ENCODE measurements around the gene ZCCHC8.

DNA sequence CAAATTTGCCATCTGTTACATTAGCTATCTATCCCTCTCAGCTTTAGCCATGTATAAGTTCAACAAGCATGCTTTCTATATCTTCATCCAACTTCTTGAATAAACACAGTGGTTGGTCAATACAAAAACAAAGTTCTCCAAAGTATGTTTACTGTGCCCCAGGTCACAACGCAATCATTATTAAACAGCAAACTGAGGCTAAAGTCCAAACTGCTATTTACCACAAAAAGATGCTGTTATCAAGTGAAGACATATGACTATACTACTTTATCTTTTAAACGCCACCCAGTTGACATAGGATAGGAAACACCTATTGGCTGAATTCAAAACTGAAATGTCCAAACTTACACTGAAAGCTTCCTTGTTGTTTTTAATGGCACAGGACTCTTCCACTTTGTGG is 11.7 kb downstream of the ZCCHC8 start:
- TF ChIP-seq, protein P1, sequence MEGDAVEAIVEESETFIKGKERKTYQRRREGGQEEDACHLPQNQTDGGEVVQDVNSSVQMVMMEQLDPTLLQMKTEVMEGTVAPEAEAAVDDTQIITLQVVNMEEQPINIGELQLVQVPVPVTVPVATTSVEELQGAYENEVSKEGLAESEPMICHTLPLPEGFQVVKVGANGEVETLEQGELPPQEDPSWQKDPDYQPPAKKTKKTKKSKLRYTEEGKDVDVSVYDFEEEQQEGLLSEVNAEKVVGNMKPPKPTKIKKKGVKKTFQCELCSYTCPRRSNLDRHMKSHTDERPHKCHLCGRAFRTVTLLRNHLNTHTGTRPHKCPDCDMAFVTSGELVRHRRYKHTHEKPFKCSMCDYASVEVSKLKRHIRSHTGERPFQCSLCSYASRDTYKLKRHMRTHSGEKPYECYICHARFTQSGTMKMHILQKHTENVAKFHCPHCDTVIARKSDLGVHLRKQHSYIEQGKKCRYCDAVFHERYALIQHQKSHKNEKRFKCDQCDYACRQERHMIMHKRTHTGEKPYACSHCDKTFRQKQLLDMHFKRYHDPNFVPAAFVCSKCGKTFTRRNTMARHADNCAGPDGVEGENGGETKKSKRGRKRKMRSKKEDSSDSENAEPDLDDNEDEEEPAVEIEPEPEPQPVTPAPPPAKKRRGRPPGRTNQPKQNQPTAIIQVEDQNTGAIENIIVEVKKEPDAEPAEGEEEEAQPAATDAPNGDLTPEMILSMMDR (IDR thresholded peaks at IDR 0.05): no peak
- no peak for TF ChIP-seq POLR2A (IDR thresholded peaks at IDR 0.05)
